Neural cell (in vitro differentiated cells): ENCODE results near the gene KRT78.

ENCODE experiments used
- EP300 ChIP-seq: fragments of 450-650 bp; conservative IDR thresholded peaks from 2 replicates; pipeline ENCODE4 v1.6.1; 2014; ENCODE audit warnings: antibody characterized with exemption, mild to moderate bottlenecking, moderate library complexity; ENCODE audit not compliant: poor library complexity, severe bottlenecking
- EZH2 ChIP-seq: fragments of 200-600, 300-800 bp; shearing (Covaris generic), sonication (generic); IDR thresholded peaks from 2 replicates; pipeline ENCODE4 v1.6.1; 2014; ENCODE audit warnings: antibody characterized with exemption, low read length, borderline replicate concordance, mild to moderate bottlenecking; ENCODE audit not compliant: insufficient read depth, poor library complexity, severe bottlenecking
- POLR2AphosphoS5 ChIP-seq: IDR thresholded peaks from 2 replicates; pipeline ENCODE4 v1.6.1; 2012
- RAD21 ChIP-seq: fragments of 450-650 bp; conservative IDR thresholded peaks from 2 replicates; pipeline ENCODE4 v1.6.1; 2014; ENCODE audit warnings: antibody characterized with exemption, mild to moderate bottlenecking, moderate library complexity
- TF ChIP-seq, protein P1 (sequence below): fragments of 450-650 bp; IDR thresholded peaks from 2 replicates; pipeline ENCODE4 v1.5.1; 2014; ENCODE audit warnings: antibody characterized with exemption, mild to moderate bottlenecking, moderate library complexity; ENCODE audit not compliant: poor library complexity, severe bottlenecking

GRCh38 chr12:52806169-52806811 is 42.5 kb downstream of the KRT78 start:
- TF ChIP-seq EP300 (no peak), RAD21 (no peak), EZH2 (no peak), POLR2AphosphoS5 (no peak)
- TF ChIP-seq, protein P1, sequence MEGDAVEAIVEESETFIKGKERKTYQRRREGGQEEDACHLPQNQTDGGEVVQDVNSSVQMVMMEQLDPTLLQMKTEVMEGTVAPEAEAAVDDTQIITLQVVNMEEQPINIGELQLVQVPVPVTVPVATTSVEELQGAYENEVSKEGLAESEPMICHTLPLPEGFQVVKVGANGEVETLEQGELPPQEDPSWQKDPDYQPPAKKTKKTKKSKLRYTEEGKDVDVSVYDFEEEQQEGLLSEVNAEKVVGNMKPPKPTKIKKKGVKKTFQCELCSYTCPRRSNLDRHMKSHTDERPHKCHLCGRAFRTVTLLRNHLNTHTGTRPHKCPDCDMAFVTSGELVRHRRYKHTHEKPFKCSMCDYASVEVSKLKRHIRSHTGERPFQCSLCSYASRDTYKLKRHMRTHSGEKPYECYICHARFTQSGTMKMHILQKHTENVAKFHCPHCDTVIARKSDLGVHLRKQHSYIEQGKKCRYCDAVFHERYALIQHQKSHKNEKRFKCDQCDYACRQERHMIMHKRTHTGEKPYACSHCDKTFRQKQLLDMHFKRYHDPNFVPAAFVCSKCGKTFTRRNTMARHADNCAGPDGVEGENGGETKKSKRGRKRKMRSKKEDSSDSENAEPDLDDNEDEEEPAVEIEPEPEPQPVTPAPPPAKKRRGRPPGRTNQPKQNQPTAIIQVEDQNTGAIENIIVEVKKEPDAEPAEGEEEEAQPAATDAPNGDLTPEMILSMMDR = no peak
